ENCODE results near the gene THEM4. TPM values are rescaled to one million over a fixed set of nuclear protein-coding genes. Genes with fewer than 3 reads are reported as not detected.
"Not testable (repeated sequence)": the region's sequence is repeated elsewhere in the genome, so short reads cannot be mapped to it uniquely, and the experiment has no call there.

THEM4 gene
- total RNA-seq, 1 donor from 2014 or later: 9.0 TPM

DNA sequence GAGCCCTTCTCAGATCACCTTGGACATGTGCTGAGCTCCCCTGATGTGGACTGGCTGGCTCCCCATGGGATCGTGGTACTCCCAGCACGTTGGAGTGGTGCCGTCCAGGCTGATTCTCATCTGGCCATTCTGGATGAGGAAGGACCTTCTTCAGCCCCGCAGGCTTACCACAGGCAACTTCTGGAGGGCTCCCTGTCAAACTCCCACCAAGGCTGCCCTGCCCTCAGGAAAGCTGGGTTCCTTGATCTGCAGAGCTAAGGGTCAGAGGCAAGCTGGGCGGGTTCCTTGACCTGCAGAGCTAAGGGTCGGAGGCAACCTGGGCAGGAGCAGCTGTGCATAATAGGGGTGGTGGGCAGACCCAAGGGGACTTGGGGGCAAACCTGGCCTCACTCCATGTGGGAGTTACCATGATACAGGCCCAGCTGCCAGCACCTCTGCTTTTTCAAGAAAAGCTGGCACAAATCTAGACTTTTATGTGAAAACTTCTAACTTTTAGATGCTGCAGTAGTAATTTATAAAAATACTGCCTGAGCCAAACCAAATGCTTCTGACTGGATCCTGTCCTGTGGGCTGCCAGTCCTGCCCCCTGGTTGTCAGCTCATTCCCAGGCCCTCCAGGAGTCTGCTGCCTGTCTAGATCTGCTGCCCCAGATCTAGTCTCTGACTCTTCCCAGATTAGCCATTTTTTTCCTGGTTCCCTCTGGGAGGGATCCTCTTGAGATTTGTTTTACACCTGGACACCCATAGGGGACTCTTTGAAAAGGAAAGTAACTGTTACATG, 50.2 kb downstream of the THEM4 start:
- no peak overlapping the region for H3K4me3 Mint-ChIP-seq (ENCODE audit: unreplicated experiment)
- no peaks in the 10 kb centered on the region for H3K9me3 Mint-ChIP-seq (ENCODE audit: unreplicated experiment)
- TF ChIP-seq, protein P1, sequence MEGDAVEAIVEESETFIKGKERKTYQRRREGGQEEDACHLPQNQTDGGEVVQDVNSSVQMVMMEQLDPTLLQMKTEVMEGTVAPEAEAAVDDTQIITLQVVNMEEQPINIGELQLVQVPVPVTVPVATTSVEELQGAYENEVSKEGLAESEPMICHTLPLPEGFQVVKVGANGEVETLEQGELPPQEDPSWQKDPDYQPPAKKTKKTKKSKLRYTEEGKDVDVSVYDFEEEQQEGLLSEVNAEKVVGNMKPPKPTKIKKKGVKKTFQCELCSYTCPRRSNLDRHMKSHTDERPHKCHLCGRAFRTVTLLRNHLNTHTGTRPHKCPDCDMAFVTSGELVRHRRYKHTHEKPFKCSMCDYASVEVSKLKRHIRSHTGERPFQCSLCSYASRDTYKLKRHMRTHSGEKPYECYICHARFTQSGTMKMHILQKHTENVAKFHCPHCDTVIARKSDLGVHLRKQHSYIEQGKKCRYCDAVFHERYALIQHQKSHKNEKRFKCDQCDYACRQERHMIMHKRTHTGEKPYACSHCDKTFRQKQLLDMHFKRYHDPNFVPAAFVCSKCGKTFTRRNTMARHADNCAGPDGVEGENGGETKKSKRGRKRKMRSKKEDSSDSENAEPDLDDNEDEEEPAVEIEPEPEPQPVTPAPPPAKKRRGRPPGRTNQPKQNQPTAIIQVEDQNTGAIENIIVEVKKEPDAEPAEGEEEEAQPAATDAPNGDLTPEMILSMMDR (IDR thresholded peaks at IDR 0.05; ENCODE audit: unreplicated experiment): no peak
- H3K27me3 Mint-ChIP-seq (ENCODE audit: unreplicated experiment): peaks cover 2% of the 10 kb centered on the region
- H3K4me1 Mint-ChIP-seq (ENCODE audit: unreplicated experiment): peaks cover 34% of the 10 kb centered on the region
- DNase-seq (ENCODE audit: low spot score): no peak
- no peak overlapping the region for H3K27ac Mint-ChIP-seq (ENCODE audit: unreplicated experiment)
- H3K36me3 Mint-ChIP-seq (ENCODE audit: low read depth, unreplicated experiment): peaks cover 3% of the 10 kb centered on the region

DNA sequence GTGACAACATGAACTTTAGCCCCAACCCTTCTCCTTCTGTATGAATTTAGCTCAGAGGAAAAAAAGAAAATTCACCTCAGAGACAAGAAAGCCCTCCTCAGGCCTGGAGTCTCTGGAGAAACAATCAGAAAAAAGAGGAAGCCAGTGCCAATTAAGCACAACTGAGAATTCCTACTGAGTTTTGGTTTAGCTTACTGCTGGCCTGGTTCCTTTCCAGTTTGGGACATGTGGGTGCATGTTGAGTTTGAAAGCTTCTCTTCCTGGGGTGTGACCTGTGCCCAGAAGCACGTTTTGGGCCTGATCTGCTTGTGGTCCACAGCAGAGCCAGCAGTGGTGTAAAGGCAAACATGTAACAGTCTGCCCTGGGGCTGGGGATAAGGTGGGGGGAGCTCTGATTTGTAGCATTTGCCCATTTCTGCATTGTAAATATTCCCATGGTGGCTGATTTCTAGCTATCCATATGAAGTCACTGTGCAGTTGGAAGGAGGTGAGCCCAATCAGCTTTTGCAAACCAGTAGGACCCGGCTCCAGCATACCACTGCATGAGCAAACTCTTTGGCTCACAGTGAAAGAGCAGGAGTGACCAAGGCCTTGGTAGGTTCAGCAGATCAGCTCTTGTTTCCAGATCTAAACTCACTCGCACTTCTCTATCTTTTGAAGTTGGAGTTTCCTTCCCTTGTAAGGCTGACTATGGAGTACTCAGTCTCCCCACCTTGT, 51.1 kb downstream of the THEM4 start:
- Mint-ChIP-seq H3K27me3 (ENCODE audit: unreplicated experiment) (peaks cover 2% of the 10 kb centered on the region), H3K27ac (ENCODE audit: unreplicated experiment) (peak overlapping the region; percentile 31)

DNA sequence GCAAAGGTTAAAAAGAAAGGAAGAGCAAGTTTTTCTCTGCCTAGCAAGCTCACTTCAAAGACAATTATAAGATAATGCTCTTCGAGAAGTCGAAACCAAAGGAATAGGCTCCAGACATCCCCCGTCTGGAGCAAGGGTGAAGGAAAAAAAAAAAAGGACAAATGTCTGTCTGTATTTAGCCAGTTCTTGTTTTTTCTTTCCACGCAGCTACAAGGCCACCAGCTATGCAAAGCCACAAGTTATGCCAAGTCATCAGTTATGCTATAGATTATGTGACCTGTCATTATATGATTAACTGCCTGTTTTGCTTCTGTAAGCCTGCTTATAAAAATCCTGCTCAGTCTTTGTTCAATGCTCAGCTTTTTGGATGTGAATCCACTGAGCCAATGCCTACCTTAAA, 53.4 kb downstream of the THEM4 start:
- peaks cover 3% of the 10 kb centered on the region for H3K27me3 Mint-ChIP-seq (ENCODE audit: unreplicated experiment)
- H3K36me3 Mint-ChIP-seq (ENCODE audit: low read depth, unreplicated experiment): peaks cover 3% of the 10 kb centered on the region
- DNase-seq (ENCODE audit: low spot score): no peak
- no peak overlapping the region for H3K27ac Mint-ChIP-seq (ENCODE audit: unreplicated experiment)
- H3K4me3 Mint-ChIP-seq (ENCODE audit: unreplicated experiment): no peak overlapping the region
- H3K4me1 Mint-ChIP-seq (ENCODE audit: unreplicated experiment): peaks cover 28% of the 10 kb centered on the region
- TF ChIP-seq, protein P1 (IDR thresholded peaks at IDR 0.05; ENCODE audit: unreplicated experiment): no peak
- no peaks in the 10 kb centered on the region for H3K9me3 Mint-ChIP-seq (ENCODE audit: unreplicated experiment)

More for the DNA sequence above, 51.1 kb downstream of the THEM4 start:
- H3K4me1 Mint-ChIP-seq (ENCODE audit: unreplicated experiment): peaks cover 34% of the 10 kb centered on the region
- TF ChIP-seq, protein P1 (IDR thresholded peaks at IDR 0.05; ENCODE audit: unreplicated experiment): no peak
- no peak overlapping the region for H3K4me3 Mint-ChIP-seq (ENCODE audit: unreplicated experiment)
- no peak for DNase-seq (ENCODE audit: low spot score)
- no peaks in the 10 kb centered on the region for H3K9me3 Mint-ChIP-seq (ENCODE audit: unreplicated experiment)
- H3K36me3 Mint-ChIP-seq (ENCODE audit: low read depth, unreplicated experiment): peaks cover 3% of the 10 kb centered on the region

DNA sequence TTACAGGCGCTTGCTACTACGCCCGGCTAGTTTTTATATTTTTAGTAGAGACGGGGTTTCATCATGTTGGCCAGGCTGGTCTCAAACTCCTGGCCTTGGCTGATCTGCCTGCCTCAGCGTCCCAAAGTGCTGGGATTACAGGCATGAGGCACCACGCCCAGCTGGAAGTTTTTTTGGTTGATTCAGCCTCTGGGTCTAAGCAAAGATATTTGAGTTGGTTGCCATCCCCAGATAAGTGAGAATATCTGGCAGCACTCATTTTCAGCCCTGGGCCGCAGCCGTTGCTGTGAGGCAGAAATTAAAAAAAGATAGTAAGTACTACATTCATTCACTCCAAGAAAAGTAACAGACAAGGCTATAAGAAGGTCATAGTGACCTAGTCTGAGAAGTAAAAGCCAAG, 53.8 kb downstream of the THEM4 start:
- H3K4me3 Mint-ChIP-seq (ENCODE audit: unreplicated experiment); H3K9me3 Mint-ChIP-seq (ENCODE audit: unreplicated experiment); H3K27me3 Mint-ChIP-seq (ENCODE audit: unreplicated experiment); H3K36me3 Mint-ChIP-seq (ENCODE audit: low read depth, unreplicated experiment); H3K27ac Mint-ChIP-seq (ENCODE audit: unreplicated experiment); DNase-seq (ENCODE audit: low spot score): not testable (repeated sequence)
- H3K4me1 Mint-ChIP-seq (ENCODE audit: unreplicated experiment): peaks cover 25% of the 10 kb centered on the region

DNA sequence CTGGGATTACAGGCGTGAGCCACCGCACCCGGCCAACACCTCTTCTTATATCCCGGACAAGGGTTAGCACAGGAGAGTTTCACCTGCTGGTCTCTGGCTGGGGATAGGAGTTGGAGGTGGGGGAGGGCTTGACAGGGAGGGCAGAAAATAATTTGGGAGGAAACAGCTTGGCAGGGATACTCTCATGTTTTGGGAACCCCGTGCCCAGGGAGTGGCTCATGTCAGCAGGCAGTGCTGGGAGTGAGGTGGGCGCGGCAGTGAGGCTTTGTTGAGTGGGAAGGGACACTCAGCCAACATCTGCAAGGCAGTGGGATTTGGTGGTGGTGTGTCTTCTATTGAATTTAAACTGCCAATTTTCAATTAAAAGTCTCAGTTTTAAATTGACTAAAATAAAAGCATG, 54.7 kb downstream of the THEM4 start:
- DNase-seq (ENCODE audit: low spot score): no peak
- no peaks in the 10 kb centered on the region for H3K9me3 Mint-ChIP-seq (ENCODE audit: unreplicated experiment)
- peaks cover 24% of the 10 kb centered on the region for H3K4me1 Mint-ChIP-seq (ENCODE audit: unreplicated experiment)
- no peak overlapping the region for H3K4me3 Mint-ChIP-seq (ENCODE audit: unreplicated experiment)
- peaks cover 6% of the 10 kb centered on the region for H3K27me3 Mint-ChIP-seq (ENCODE audit: unreplicated experiment)
- H3K36me3 Mint-ChIP-seq (ENCODE audit: low read depth, unreplicated experiment): peaks cover 3% of the 10 kb centered on the region
- no peak overlapping the region for H3K27ac Mint-ChIP-seq (ENCODE audit: unreplicated experiment)
- TF ChIP-seq, protein P1 (IDR thresholded peaks at IDR 0.05; ENCODE audit: unreplicated experiment): no peak
